ENCODE measurements around the gene KIF13A. TPM values are rescaled to one million over a fixed set of nuclear protein-coding genes. Genes with fewer than 3 reads are reported as not detected.
A peak's percentile ranks its signal among the peaks of the same experiment; 100 is the strongest.
"Not testable (repeated sequence)": the region's sequence is repeated elsewhere in the genome, so short reads cannot be mapped to it uniquely, and the experiment has no call there.

Gene KIF13A
- total RNA-seq, 1 donor: 25.3 TPM

DNA sequence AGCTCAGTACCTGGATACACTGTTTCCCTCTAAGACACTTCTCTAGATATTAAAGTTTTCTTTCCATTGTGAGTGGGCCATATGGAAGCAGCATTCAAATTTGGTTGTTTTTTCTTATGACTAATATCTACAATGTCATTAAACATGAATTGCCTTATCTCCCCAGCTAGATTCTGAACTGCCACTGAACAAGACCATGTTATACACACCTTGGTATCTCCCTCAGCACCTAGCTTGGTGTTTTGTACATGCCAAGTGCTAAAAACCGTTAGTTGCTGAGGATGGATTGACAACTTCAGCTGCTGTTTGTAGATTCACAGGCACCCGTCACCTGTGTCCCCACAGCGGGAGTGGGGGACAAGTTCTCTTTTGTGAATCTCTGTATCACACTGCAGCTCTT lies 131.1 kb downstream of the KIF13A start:
- no peak for DNase-seq (ENCODE audit: low read depth in 2 of 3, low spot score in 2 of 3)

DNA sequence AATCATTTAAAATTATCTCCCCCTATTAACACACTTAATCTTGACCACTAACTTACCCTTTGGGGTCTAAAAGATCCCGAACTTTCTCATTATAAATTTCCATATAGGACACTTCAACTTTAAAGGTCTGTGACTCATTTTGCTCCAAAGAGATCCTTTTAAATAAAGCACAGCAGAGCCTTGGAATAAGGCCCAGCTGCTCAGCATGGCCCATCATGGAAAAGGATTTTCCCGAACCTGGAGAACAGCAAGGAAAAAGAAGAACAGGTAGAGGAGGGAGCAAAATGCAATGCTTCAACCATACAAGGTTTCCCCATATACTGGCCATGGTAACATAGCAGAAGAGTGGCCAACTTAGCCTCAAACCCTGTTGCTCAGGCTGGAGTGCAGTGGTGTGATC lies 132.1 kb downstream of the KIF13A start:
- no peak for DNase-seq (ENCODE audit: low read depth in 2 of 3, low spot score in 2 of 3)

DNA sequence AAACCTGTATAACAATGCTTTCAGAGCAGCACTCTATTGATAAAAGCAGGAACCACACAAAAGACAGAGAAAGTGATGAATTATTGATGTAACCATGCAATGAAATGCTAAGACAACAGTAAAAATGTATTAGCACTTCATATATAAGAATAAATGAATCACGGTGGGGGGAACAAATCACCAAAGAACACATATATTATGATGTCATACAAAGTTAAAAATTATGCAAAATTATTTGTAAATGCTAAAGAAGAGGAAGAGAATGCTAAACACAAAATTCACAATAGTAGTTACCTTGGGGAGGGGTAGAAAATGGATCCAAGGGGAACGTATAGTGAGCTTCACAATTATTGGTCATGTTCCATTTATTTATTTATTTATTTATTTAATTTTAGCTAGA lies 133.9 kb downstream of the KIF13A start:
- no peak for DNase-seq (ENCODE audit: low read depth in 2 of 3, low spot score in 2 of 3)

DNA sequence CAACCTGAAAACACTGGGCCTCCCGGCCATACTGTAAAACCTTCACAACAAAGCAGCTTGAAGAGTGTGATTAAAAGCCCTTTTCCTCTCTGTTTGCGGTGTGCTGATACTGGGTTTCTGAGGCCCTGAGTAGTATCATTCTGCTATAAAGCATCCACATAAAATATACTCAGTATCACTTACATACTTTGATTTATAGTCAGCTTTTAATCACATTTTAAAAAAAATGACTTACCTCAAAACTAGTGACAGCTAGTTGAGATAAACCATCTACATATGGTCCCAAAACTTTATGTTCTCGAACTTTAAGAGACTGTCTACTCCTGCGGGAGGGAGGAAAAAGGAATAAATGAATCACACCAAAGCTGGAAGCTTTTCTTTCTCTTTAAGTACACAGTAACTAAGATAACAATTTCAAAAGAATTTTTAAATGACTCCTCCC lies 135.7 kb downstream of the KIF13A start:
- peak in 1 of 3 donors; percentile 25 for DNase-seq (ENCODE audit: low read depth in 2 of 3, low spot score in 2 of 3)

DNA sequence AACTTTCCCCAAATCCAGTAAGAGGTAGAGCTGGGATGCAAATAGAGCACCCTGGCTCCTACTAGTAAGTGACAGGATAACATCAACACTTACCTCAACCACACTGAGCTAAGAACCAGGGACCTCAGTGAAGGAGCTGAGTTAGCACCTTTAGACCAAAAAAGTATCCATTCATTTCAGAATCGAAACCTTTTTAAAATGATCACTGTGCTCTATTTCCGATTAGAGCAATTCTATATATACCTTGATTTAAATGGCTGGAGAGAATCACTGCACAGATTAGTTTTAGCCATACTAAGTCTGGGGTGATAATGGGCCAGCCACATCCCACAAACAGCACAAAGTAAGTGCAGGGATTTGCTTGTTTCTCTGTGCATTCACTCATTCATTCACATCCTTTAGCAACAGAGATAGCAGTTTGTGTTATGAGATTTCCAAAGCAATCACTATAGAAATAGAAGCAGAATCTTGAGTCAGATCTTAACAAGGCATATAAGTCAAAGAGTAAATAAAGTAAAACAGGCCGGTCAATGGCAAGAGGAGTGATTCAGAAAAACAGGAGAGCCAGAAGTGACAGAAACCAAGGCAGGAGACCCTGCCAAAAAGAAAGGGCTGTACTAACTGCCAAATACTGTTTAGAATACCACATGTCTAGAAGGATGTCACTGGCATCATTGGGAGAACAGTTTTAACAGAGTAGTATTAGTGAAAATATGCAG lies 136.3 kb downstream of the KIF13A start:
- no peak for DNase-seq (ENCODE audit: low read depth in 2 of 3, low spot score in 2 of 3)

DNA sequence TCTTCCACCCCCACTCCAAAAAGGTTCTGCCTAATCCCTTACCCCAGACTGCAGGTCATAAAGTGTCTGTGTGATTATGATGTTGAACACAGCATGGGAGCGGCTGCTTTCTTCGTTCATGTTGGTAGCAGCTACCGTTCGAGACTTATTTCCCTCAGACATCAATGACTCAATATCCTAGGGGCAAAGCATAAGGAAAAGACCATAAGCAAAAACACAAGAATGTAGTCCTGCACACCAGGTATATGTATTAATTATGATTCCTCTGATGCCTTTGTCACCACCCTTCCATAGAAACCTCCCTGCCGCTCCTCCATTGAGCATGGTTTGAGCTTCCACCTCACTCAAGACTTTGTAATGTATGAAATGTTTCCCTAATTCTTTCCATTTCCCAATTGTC lies 137.2 kb downstream of the KIF13A start:
- no peak for DNase-seq (ENCODE audit: low read depth in 2 of 3, low spot score in 2 of 3)

DNA sequence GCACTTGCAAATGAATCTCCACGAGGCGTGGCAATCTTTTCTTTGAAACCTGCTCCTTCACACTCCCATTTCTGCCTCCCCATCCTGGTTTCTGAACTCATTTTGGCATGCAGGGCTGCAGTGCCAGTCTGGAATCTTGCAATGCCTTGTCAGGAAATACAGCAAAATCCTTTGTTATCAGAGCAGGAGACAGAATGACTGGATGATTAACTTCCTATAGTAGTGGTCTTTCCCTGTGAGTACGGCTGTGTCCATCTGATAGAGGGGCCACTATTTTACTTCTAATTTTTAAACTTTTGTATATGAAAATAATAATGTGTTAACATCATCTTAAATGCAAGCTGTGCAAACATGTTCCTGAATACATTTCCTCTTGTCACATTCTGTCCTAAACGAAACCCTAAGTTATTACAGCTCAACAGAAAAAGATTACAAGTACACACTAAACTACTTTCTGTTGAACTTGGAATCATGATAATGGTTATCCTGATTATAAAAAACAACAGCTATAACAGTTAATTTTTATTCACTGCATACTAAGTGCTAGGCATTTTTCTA lies 140.2 kb downstream of the KIF13A start:
- no peak for DNase-seq (ENCODE audit: low read depth in 2 of 3, low spot score in 2 of 3)

DNA sequence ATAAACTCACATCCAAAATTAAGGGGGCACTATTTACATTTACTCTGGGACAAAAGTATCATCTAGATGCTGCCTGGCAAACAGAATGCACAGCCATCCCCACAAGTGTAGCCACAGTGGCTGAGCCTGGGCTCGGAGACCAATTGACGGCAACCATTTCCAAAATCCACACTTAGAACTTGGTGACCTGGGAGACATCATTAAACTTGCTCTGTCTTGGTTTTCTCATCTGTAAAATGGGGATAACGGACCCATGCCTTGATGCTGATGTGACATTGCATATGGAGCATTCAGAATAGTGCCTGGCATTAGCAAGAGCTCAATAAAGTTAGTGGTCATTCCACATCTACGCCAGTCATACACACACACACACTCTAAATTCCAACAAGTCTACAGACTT lies 140.7 kb downstream of the KIF13A start:
- DNase-seq (ENCODE audit: low read depth in 2 of 3, low spot score in 2 of 3): no peak

DNA sequence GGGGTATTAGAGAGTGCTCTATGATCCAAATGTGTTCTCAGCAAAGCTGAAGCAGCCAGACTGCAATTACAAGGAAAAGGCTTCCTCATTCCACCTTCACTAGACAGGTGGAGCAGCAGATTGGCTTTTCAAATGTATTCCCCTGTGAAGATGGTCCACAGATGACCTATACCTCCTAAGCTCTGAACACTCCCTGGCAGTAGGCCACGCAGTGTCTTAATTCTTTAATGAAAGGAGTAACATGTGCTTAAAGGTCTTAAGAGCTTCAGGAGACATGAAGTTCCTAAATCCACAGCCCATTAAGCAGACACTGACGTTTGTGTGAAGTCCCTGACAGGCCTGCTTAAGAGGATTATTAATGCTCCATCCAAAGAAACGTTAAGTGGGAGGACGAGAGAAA lies 141.8 kb downstream of the KIF13A start:
- DNase-seq (ENCODE audit: low read depth in 2 of 3, low spot score in 2 of 3): no peak

DNA sequence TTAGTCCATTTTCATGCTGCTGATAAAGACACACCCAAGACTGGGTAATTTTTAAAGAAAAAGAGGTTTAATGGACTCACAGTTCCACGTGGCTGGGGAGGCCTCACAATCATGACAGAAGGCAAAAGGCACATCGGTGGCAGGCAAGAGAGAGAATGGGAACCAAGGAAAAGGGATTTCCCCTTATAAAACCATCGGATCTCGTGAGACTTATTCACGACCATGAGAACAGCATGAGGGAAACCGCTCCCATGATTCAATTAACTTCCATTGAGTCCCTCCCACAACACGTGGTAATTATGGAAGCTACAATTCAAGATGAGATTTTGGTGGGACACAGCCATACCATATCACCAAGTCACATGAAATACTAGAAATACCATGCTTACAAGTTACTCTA lies 142.5 kb downstream of the KIF13A start:
- not testable (repeated sequence) for DNase-seq (ENCODE audit: low read depth in 2 of 3, low spot score in 2 of 3)

DNA sequence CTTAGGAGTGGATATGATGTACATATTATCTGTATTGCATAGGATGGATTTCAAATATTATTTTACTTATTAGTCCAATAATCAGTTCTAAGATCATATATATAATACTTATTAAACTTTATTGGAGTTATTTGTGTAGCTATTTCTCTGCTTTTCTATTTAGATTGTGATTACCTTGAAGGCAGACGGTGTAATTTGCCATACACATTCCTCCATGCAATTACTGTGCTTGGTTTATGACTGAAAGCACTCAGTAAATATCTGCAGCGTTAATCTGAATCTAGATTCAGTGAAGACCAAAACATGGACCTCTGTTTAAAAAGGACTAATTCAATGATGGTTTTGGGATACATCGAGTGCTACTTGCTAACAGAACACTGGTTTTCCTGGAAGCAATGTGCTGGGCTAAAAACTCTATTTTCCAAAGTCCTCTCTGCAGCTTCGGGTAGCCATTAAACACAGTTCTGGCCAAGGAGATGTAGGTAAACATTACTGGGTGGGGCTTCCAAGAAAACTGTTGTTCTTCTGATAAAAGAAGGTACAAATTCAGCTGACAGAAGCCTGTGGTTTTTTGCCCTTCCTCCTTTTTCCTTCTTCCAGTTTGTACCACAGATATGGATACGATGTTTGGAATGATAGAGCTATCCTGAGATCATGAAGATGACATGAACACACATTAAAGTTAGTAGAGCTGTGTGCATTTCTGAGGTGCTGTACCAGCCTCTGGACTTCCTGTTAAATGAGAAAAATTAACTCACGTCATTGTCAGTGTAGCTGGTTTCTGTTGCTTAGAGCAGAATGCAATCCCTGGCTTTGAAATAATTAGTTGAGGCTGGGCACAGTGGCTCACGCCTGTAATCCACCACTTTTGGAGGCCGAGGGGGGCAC lies 144.3 kb downstream of the KIF13A start:
- no peak for DNase-seq (ENCODE audit: low read depth in 2 of 3, low spot score in 2 of 3)

DNA sequence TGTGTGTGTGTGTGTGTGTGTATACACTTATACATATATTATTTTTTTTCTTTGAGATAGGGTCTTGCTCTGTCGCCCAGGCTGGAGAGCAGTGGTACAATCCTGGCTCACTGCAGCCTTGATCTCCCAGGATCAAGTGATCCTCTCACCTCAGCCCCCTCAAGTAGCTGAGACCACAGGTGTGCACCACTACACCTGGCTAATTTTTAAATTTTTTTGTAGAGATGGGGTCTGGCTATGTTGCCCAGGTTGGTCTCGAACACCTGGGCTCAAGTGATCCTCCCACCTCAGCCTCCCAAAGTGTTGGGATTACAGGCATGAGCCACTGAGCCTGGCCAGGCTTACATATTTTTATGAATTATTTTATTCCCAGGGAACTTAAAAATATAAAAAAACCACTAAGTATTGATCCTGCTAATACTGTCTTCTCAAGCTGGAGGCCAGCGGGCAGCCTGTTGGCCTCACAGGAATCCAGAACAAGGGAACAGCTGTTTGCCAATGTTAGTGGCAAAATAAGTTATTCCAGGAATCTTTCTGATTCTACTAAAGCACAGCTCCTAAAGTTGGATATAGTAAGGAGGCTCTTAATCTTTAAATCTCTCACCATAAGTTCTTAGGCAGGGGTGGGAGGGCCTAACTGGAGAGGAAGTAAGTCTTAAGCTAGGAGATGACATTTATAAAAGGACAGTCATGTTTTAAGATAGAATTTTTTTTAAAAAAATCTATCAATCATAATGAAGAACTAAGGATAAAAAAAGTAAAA lies 145.2 kb downstream of the KIF13A start:
- peak in 1 of 3 donors; percentile 57 for DNase-seq (ENCODE audit: low read depth in 2 of 3, low spot score in 2 of 3)

DNA sequence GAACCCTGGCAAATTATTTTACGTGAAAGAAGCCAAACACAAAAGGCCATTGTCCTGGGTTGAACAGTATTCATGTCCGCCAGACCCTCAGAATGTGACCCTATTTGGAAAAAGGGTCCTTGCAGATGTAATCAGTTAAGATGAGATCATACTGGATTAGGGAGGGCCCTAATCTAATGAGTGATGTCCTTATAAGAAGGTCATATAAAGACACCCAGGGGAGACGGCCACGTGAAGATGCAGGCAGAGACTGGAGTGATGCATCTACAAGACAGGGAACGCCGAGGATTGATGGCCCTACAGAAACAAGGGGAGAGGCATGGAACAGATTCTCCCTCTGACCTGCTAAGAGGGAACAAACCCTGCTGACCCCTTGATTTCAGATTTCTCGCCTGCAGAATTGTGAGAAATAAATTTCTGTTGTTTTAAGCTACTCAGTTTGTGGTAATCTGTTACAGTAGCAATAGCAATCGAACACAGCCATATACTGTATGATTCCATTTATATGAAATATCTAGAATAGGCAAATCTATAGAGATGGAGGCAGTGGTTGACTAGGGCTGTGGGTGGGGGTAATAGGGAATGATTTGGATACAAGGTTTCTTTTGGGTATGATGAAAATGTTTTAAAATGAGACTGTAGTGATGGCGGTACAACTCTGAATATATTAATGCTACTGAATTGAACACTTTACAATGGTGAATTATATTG lies 147.8 kb downstream of the KIF13A start:
- DNase-seq (ENCODE audit: low read depth in 2 of 3, low spot score in 2 of 3): no peak

DNA sequence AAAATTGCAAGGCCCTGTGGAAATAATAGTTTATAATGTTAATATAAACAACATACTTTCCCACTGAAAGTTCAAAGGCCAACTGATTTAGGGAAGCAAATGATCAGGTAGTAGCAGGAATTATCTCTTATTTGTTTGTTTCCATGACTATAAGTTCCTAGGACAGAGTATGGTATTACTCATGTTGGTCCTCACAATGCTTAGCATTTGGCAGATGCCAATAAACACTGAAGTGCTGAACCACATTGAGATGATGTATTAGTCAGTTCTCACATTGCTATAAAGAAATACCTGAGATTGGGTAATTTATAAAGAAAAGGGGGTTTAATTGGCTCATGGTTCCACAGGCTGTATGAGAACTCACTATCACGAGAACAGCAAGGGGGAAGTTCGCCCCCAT lies 151.1 kb downstream of the KIF13A start:
- DNase-seq (ENCODE audit: low read depth in 2 of 3, low spot score in 2 of 3): no peak

DNA sequence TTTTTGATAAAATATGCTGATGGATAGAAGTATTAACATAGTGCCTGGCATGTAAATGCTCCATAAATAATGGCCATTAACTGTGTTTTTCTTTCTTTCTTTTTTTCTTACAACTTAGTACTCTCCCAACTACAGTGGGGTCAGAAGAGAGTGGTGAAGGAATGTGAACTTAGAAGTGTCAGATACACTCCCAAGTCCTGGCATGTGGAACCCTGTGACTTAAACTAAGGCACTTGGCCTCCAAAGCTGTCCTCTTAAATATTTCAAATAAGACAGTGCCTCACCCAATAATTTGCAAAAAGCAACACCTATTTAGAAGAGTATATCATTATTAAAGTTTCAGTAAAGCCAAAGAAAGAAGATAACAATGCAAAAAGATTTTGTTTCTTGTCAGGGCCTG lies 151.7 kb downstream of the KIF13A start:
- no peak for DNase-seq (ENCODE audit: low read depth in 2 of 3, low spot score in 2 of 3)

DNA sequence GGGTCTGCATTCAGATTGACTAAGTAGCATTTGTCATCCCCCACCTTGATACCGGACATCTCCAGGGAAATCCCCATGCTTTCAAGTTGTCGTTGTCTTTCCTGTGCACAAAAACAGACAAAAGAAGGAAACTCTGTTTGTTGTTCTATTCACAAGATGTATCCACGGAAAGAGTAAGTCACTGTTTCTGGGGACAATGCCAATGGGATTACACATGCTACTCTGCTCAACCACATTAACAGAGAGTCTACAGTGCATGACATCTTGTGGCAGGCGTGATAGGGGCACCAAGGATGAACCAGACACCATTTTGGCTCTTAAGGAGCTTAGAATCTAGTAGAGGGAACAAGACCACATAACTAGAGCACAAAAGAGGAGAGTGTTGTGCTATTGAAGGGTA lies 156.3 kb downstream of the KIF13A start:
- DNase-seq (ENCODE audit: low read depth in 2 of 3, low spot score in 2 of 3): no peak

DNA sequence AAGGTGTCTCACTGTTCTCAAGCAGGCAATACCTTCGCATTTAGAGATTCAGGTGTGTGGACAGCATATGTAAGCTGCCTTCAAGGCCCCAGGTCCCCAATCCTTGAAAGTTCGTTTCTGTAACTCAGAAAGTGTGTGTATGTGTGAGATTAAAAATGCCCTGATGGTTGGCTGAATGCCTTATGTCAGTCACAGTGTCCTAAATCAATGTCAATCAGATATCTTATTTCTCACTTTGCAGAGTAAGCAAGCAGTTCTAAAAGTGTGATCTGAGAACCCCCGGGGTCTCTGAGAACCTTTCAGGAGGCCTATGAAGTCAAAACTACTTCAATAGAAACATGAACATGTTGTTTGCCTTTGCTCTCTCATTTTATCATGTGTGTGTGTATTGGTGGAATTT lies 157.5 kb downstream of the KIF13A start:
- DNase-seq (ENCODE audit: low read depth in 2 of 3, low spot score in 2 of 3): no peak

DNA sequence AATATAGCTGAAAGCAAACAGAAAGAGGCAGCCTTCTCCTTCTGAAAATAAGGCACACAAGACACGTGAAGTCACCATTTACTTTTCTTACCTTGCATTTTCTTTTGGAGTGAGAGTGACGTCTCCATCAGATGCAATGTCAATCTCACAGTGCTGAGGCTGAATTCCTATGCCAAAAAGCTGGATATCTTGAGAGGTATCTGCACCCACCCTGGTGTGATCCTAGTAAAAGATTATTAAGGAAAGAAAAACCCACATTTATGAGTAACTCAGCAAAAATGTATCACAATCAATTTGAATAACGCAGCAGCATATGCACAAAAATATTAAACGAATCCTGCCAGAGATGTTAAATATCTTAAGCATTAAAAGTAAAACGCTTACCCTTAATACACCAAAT lies 159.3 kb downstream of the KIF13A start:
- no peak for DNase-seq (ENCODE audit: low read depth in 2 of 3, low spot score in 2 of 3)

DNA sequence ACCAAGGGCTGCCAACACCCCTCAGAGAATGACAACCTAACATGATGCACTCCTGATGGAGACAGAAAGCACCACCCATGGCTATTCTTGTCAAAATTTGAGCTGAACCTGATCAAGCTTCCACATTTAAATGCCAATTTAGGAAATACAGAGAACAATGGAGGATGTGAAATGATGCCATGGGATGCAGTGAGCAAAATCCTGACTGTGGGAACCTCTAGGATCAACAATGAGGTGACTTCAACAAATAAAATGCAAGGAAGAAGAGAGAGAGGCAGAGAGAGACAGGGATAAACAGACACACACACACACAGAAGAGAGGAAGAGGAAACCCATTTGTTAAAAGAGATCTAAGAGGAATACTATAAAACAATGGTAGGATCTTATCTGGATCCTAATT lies 161.1 kb downstream of the KIF13A start:
- no peak for DNase-seq (ENCODE audit: low read depth in 2 of 3, low spot score in 2 of 3)

DNA sequence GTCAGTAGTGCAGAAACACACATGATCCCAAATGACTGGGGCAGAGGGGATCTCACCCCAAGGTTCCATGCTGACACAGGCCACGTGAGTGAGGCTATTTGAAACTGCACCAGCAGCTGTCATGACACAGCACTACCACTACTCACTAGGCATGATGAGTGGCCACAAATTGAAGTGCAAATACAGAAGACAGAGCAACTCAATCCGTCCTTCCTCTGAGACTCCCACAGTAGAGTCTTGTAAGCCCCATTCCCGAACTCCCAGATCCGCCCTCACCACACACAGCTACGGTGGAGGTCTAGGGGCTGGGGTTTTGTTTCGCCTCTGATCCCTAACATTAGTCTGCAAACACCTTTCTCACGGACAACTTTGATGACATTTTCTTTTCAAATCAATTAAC lies 167.4 kb downstream of the KIF13A start:
- DNase-seq (ENCODE audit: low read depth in 2 of 3, low spot score in 2 of 3): peak in 2 of 3 donors; percentile 26 to 58
